Tibial artery (tissue), 4 donors: ENCODE results near the gene CCSER1.

Experiments used
- DNase-seq, 2 donors: peaks; one replicate each; pipeline ENCODE4 v3.0.0-alpha.2; 2019
- H3K27ac ChIP-seq, 2 donors: fragments of 200-600 bp; sonication (generic) in 1 of 2; 1 replicate in 1 of 2; 2 replicates in 1 of 2; pipeline ENCODE4 v1.5.1; 2018 to 2019; ENCODE audit warnings: mild to moderate bottlenecking in 1 of 2
- H3K27me3 ChIP-seq, 2 donors: fragments of 200-600 bp; sonication (generic) in 1 of 2; one replicate each; pipeline versions ENCODE4 v1.5.1 to v1.6.0; 2016 to 2019
- H3K36me3 ChIP-seq, 3 donors: fragments of 200-600 bp; sonication (generic) in 2 of 3; one replicate each; pipeline ENCODE4 v1.5.1; 2016 to 2019; ENCODE audit warnings: mild to moderate bottlenecking in 2 of 3
- H3K4me1 ChIP-seq, 4 donors: fragments of 200-600 bp; sonication (generic) in 2 of 4; 1 replicate in 3 of 4; 2 replicates in 1 of 4; pipeline ENCODE4 v1.5.1; 2016 to 2019
- H3K4me3 ChIP-seq, 2 donors: fragments of 200-600 bp; sonication (generic) in 1 of 2; 1 replicate in 1 of 2; 2 replicates in 1 of 2; pipeline ENCODE4 v1.5.1; 2018 to 2019; ENCODE audit warnings: mild to moderate bottlenecking in 2 of 2
- H3K9me3 ChIP-seq, 3 donors: fragments of 200-600 bp; sonication (generic) in 1 of 3; one replicate each; pipeline ENCODE4 v1.5.1; 2016 to 2019
- intact Hi-C: fragments of 100-400 bp; cut with DNase I; formaldehyde crosslinking; loops from one replicate; pipeline ENCODE4 v1.15.0; 2023; ENCODE audit warnings: low total_unique reads
- TF ChIP-seq, protein P1 (sequence below), 2 experiments: fragments of 200-600 bp in 1 of 2; fragments of 450-650 bp in 1 of 2; IDR thresholded peaks; one replicate each; pipeline ENCODE4 v1.5.1; 2017 to 2019; ENCODE audit warnings: antibody characterized with exemption in 2 of 2, mild to moderate bottlenecking in 1 of 2, moderate library complexity in 1 of 2

The CCSER1 gene

DNA sequence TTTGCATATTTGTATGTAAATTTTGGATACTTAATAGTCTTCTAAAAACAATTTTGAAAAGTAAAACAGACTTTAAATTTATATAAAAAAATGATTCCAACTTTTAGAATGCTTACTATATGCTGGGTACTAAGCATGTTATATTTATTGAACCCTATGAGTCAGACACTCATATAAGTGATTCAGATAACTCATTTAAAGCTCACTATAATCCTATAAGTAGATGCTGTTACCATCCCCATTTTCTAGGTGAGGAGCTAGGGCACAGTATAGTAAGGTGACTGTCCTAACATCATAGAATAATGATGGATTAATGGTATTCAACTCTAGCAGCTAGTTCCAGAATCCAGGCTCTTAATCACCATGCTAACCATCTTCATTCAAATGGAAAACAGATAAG, 1299.5 kb downstream of the CCSER1 start:
- no peaks in the 10 kb centered on the region for H3K36me3 ChIP-seq
- DNase-seq = no peak
- intact Hi-C loops = no loop called here
- no peaks in the 10 kb centered on the region for H3K4me1 ChIP-seq
- TF ChIP-seq, protein P1, sequence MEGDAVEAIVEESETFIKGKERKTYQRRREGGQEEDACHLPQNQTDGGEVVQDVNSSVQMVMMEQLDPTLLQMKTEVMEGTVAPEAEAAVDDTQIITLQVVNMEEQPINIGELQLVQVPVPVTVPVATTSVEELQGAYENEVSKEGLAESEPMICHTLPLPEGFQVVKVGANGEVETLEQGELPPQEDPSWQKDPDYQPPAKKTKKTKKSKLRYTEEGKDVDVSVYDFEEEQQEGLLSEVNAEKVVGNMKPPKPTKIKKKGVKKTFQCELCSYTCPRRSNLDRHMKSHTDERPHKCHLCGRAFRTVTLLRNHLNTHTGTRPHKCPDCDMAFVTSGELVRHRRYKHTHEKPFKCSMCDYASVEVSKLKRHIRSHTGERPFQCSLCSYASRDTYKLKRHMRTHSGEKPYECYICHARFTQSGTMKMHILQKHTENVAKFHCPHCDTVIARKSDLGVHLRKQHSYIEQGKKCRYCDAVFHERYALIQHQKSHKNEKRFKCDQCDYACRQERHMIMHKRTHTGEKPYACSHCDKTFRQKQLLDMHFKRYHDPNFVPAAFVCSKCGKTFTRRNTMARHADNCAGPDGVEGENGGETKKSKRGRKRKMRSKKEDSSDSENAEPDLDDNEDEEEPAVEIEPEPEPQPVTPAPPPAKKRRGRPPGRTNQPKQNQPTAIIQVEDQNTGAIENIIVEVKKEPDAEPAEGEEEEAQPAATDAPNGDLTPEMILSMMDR (IDR thresholded peaks at IDR 0.05) = no peak
- H3K27me3 ChIP-seq = no peaks in the 10 kb centered on the region
- no peak overlapping the region for H3K4me3 ChIP-seq
- H3K9me3 ChIP-seq = no peaks in the 10 kb centered on the region
- no peak overlapping the region for H3K27ac ChIP-seq

DNA sequence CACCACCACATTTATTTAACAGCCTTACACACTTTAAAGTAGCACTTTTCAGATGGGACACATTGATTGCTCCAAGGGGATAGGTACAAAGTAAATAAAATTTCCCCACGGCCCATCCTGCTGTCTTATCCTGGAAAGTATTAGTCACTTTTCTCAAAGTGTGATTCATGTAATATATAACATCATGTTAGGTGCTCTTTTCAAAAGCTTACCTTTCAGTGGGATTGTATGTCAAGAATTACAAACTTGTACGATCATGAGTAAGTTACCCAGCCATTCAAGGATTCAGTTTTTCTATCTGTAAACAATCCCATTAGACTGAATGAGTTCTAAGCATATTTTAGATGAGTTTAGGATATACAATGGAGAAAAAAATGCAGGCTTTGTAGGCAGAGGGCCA, 1300.0 kb downstream of the CCSER1 start:
- DNase-seq = no peak
- no peaks in the 10 kb centered on the region for H3K9me3 ChIP-seq
- intact Hi-C loops = no loop called here
- H3K4me3 ChIP-seq = no peak overlapping the region
- no peaks in the 10 kb centered on the region for H3K36me3 ChIP-seq
- no peaks in the 10 kb centered on the region for H3K4me1 ChIP-seq
- no peaks in the 10 kb centered on the region for H3K27me3 ChIP-seq
- TF ChIP-seq, protein P1 (IDR thresholded peaks at IDR 0.05) = no peak
- no peak overlapping the region for H3K27ac ChIP-seq

DNA sequence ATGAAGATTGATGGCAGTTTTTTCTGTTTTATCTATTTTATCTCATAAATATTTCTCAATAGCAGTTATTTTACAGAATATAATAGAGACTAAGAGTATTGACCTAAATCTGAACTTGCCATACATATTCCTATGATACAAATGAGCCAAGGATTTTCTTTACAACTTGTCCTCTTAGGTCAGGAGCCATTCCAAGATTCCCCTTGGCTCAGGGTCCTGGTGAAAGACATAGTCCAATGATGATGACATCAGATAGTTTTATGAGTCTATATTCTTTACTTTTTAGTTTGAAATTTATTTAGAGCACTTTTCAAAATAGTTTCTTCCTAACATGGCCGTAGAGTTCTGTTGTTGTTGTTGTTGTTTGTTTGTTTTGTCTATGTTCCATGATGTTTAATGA, 1307.4 kb downstream of the CCSER1 start:
- Histone ChIP-seq H3K4me1 (no peaks in the 10 kb centered on the region), H3K9me3 (no peaks in the 10 kb centered on the region), H3K27ac (no peak overlapping the region), H3K4me3 (no peak overlapping the region), H3K36me3 (no peaks in the 10 kb centered on the region), H3K27me3 (no peaks in the 10 kb centered on the region)
- TF ChIP-seq, protein P1 (IDR thresholded peaks at IDR 0.05) = no peak
- intact Hi-C loops = no loop called here
- DNase-seq = no peak

DNA sequence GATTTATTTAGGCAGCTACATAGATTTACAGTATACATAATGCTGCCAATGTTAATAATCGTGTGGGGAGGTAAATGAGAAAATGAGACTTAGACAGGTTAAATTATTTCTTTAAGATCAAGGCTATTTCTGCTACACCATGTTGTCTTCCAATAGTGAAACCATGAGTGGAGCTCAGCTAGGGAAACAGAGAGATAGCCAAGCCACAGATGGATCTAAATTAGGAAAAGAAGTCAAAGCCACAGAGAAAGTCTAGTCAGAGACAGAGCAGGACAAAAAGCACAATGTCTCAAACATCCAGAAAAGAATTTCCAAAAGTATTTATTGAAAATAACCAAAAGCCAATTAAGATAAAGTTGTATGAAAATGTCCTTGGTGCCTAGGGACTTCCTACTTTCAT, 1309.4 kb downstream of the CCSER1 start:
- Histone ChIP-seq H3K27ac (no peak overlapping the region), H3K36me3 (no peaks in the 10 kb centered on the region), H3K4me3 (no peak overlapping the region), H3K9me3 (no peaks in the 10 kb centered on the region), H3K4me1 (no peaks in the 10 kb centered on the region), H3K27me3 (no peaks in the 10 kb centered on the region)
- TF ChIP-seq, protein P1 (IDR thresholded peaks at IDR 0.05) = no peak
- DNase-seq = no peak
- intact Hi-C loops = no loop called here

DNA sequence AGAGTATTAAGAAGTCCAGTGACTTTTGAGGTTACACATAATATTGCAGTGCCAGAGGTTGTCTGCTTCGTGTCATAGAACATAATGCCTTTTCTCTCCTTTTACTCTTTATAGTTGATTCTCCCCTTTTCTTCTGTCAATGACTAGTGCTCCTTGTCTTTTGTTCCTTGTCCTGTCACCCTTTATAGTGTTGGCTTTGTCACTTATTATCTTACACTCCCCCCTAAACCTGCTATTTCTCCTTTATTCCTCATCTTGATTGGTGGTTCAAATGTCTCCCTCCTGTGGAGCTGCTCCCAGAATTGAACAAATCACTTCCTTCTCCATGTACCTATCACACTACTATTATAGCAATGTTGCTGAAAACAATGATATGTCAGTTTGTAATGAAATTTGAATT, 1320.0 kb downstream of the CCSER1 start:
- Histone ChIP-seq H3K9me3 (no peaks in the 10 kb centered on the region), H3K27ac (no peak overlapping the region), H3K4me3 (no peak overlapping the region), H3K36me3 (no peaks in the 10 kb centered on the region), H3K27me3 (no peaks in the 10 kb centered on the region), H3K4me1 (no peaks in the 10 kb centered on the region)
- DNase-seq = no peak
- TF ChIP-seq, protein P1 (IDR thresholded peaks at IDR 0.05) = no peak
- intact Hi-C loops = no loop called here

DNA sequence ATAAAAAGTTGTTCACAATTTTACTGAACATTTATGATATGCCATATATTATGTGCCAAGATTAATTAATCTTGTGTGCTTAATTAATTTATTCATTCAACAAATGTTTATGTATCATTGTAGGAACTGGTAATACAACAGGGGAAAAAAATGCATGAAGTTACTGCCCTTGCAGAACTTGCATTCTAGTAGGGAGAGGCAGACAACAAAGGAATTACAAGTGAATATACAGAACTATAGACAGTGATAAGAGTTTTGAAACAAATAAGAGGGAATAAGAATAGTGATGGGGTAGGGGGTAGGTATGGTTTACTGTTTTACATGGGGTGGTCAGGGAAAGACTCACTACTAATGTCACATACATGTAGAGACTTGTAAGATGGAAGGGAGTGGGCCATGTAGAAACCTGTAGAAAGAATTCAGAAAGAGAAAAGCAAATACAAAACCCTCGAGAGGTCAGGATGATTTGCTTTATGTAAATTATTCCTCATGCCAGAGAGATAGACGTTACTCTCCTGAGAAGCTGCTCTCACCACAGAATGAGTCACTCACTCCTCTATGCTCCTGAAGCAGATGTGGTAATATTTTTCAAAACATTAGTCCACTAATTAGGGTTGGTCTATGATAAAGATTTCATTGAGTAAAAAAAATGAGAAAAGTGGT, 1321.6 kb downstream of the CCSER1 start:
- intact Hi-C loops = no loop called here
- Histone ChIP-seq H3K9me3 (no peaks in the 10 kb centered on the region), H3K4me3 (no peak overlapping the region), H3K4me1 (no peaks in the 10 kb centered on the region), H3K36me3 (no peaks in the 10 kb centered on the region), H3K27ac (no peak overlapping the region), H3K27me3 (no peaks in the 10 kb centered on the region)
- no peak for DNase-seq
- TF ChIP-seq, protein P1 (IDR thresholded peaks at IDR 0.05) = no peak
